Parietal lobe (tissue), 1 donor: ENCODE results near the gene MUC21. TPM values are rescaled to one million over a fixed set of nuclear protein-coding genes. Genes with fewer than 3 reads are reported as not detected.

ENCODE experiments used
- total RNA-seq: library from RNA; depleted of rRNA; stranded (reverse); fragments of >200 nt; gene quantifications from one replicate; pipeline ENCODE4 v1.2.3, GENCODE V29; 2014

MUC21 gene
- total RNA-seq = not detected

DNA sequence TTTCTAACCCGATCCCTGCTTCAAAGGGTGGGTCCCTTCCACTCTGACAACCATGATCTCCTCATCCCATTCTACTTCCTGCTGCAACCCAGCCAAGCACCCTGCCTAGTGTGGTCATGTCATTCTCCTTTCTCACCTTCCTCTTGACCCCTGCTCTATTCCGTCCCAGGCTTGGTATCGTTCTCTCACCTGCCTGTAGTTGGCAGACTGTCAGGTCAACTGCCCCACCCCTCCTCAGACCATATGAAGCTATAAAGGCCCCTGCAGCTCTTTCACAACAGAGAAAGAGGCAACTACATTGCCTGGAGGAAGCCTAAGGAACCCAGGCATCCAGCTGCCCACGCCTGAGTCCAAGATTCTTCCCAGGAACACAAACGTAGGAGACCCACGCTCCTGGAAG is at the start of gene MUC21:
Gene MUC21 (plus strand): TSS at position 280 of the 400 bp plus-strand sequence. CDS start 241 bp downstream, outside the sequence.

DNA sequence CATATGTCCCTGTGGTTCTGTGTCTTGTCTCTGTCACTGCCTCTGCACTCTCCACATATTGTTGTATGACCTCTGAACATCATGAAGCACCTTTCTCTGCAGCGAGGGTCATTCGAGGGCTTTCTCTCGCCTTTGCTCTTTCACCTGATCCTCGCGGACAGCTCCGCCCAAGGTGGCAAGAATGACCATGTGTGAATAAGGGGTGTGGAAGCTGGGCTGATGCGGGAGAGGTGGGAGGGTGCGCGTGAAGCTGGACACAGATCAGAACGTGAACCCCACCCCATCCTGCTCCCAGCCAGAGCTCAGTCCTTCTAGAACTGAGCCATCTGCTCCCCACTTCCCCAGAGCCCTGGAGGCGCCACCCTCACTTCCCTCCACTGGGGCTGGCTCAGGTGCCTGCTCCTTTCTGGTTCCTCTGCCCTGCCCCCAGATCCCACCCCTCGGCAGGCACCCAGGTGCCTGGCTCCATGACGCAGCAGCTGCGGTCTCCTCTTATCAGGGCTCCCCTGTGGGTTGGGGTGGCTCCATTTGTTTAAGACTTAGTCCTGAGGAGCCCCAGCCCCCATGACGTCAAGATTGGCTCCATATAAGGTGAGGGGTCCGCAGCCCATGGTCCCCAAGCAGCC is 43.0 kb upstream of the MUC21 start, which contains the start of gene MUCL3:
Gene MUCL3 (plus strand): TSS at position 613 of the 626 bp plus-strand sequence. CDS start 27 bp downstream, outside the sequence.

DNA sequence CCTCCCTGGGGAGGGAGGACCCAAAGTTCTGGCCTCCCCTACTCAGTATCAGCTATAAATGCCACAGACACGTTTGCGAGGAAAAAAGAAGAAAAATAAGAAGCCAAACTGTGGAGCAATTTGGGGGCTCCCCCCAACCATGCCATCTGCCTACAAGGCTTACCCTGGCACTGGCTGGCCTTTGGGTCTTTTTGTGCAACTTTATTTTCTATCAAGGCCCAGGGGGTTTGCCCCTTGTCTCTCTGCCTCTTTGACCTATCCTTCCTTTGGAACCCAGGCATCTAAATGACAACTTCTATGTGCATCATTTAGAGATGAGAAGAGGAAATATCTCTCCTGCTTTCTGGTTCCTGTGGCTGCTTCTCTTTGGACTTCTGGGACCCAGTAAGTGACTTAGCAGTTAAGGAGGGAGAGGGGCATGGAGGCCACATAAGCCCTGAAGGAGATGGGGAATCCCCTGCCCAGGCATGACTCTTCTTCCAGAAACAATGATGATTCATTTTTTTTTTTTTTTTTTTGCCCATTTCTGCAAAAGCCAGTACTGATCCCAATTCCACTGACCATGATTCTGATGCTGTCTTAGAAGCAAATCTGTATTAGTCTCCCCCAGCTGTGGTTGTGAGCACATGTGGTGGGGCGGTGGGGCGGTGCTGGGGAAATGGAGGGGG is 27.0 kb downstream of the MUC21 start, which contains the start of gene MUC22:
Gene MUC22 (plus strand): TSS at position 82 of the 668 bp plus-strand sequence. CDS start 233 bp downstream, at position 315.

Other genes with a start within 250 kb of the MUC21 start
- gene FLOT1, start 241.0 kb upstream of the MUC21 start, total RNA-seq = 66.0 TPM
- gene IER3, start 239.2 kb upstream of the MUC21 start, total RNA-seq = 1.6 TPM
- 155 TPM for gene DDR1, start 99.2 kb upstream of the MUC21 start, total RNA-seq
- 36.3 TPM for gene GTF2H4, start 75.5 kb upstream of the MUC21 start, total RNA-seq
- 41.9 TPM for gene VARS2, start 69.5 kb upstream of the MUC21 start, total RNA-seq
- gene SFTA2, start 51.5 kb upstream of the MUC21 start, total RNA-seq = not detected
- gene MUCL3, start 42.7 kb upstream of the MUC21 start, total RNA-seq = not detected
- not detected for gene MUC22, start 26.8 kb downstream of the MUC21 start, total RNA-seq
- not detected for gene C6orf15, start 128.9 kb downstream of the MUC21 start, total RNA-seq
- gene PSORS1C1, start 131.1 kb downstream of the MUC21 start, total RNA-seq = not detected
- not detected for gene CDSN, start 136.7 kb downstream of the MUC21 start, total RNA-seq
- not detected for gene PSORS1C2, start 155.3 kb downstream of the MUC21 start, total RNA-seq
- 14.1 TPM for gene CCHCR1, start 174.1 kb downstream of the MUC21 start, total RNA-seq
- gene TCF19, start 174.9 kb downstream of the MUC21 start, total RNA-seq = 4.1 TPM
- gene POU5F1, start 187.0 kb downstream of the MUC21 start, total RNA-seq = not detected